BLaER1 (cell line): ENCODE measurements around the gene GOLIM4.

Experiments used
- H3K27ac ChIP-seq: shearing (Covaris generic); formaldehyde crosslinking; 2 replicates; pipeline ENCODE4 v1.8.1; 2022
- H3K27me3 ChIP-seq: shearing (Covaris generic); formaldehyde crosslinking; 2 replicates; pipeline ENCODE4 v1.8.1; 2022
- H3K36me3 ChIP-seq: shearing (Covaris generic); formaldehyde crosslinking; 2 replicates; pipeline ENCODE4 v1.8.1; 2022
- H3K4me1 ChIP-seq: shearing (Covaris generic); formaldehyde crosslinking; 2 replicates; pipeline ENCODE4 v1.8.1; 2022
- H3K4me2 ChIP-seq: shearing (Covaris generic); formaldehyde crosslinking; 2 replicates; pipeline ENCODE4 v1.8.1; 2022
- H3K4me3 ChIP-seq: shearing (Covaris generic); formaldehyde crosslinking; 2 replicates; pipeline ENCODE4 v1.8.1; 2022
- H3K9ac ChIP-seq: shearing (Covaris generic); formaldehyde crosslinking; 2 replicates; pipeline ENCODE4 v1.8.1; 2022
- H3K9me3 ChIP-seq: shearing (Covaris generic); formaldehyde crosslinking; 2 replicates; pipeline ENCODE4 v1.8.1; 2022
- H4K20me1 ChIP-seq: shearing (Covaris generic); formaldehyde crosslinking; 2 replicates; pipeline ENCODE4 v1.8.1; 2022
- Cebpa-rat ChIP-seq: shearing (Covaris generic); IDR thresholded peaks from 2 replicates; pipeline ENCODE4 v1.8.1; 2022

Gene GOLIM4

DNA sequence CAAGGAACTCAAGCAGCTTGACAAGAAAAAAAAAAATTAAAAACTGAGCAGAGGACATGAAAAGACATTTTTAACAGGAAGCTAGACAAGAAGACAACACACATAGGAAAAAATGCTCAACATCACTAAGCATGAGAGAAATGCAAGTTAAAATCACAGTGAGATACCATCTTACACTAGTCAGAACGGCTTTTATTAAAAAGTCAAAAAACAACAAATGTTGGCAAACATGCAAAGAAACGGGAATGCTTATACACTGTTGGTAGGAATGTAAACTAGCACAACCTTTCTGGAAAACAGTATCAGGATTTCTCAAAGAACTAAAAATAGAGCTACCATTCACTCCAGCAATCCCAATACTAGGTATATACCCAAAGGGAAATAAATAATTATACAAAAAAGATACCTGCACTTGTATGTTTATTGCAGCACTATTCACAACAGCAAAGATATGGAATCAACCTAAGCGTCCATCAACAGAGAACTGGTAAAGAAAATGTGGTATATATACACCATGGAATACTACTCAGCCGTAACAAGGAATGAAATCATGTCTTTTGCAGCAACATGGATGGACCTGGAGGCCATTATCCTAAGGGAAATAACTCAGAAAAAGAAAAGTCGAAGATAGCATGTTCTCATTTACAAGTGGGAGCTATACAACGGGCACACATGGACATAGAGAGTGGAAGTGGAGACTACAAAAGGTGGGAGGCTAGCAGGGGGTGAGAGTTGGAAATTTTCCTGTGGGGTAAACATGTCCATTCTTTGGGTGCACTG is 5.2 kb downstream of the GOLIM4 start:
- no peak for TF ChIP-seq Cebpa-rat
- H3K36me3 ChIP-seq, result no peaks in the 10 kb centered on the region
- H3K4me3 ChIP-seq, result no peak overlapping the region
- peaks cover 44% of the 10 kb centered on the region for H3K4me1 ChIP-seq
- no peak overlapping the region for H3K4me2 ChIP-seq
- no peak overlapping the region for H3K9ac ChIP-seq
- H3K27ac ChIP-seq, result no peak overlapping the region
- H4K20me1 ChIP-seq, result peaks cover 84% of the 10 kb centered on the region
- H3K9me3 ChIP-seq, result peaks cover 3% of the 10 kb centered on the region; the same call in 1 of the 2 replicates
- no peaks in the 10 kb centered on the region for H3K27me3 ChIP-seq

DNA sequence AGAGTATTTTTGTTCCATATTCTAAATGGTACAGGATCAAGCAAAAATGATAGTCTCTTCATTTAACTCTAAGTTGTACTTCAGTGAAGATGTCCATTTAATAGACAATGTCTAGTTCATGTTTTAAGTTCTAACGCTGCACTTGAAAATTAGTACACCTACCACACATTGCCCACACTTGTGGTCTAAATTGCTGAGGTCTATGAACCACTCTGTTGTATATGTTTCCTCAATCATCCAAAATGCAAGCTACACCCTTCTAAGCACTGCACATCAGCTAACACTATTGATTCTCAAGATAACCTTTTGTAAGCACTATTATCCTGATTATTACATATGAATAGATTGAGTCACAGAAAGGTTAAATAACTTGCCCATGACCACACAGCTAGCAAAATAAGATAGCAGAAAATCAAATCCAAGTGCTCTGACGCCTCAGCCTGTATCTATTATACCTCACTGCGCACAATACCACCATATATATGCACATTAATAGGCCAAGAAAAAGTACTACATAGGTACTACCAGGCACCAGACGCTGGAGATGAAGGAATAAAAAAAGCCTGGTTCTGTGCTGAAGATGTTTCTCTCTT is 6.4 kb downstream of the GOLIM4 start:
- no peak overlapping the region for H3K9ac ChIP-seq
- H3K27ac ChIP-seq, result no peak overlapping the region
- H3K9me3 ChIP-seq, result peaks cover 6% of the 10 kb centered on the region; the same call in 1 of the 2 replicates
- no peak overlapping the region for H3K4me3 ChIP-seq
- H3K36me3 ChIP-seq, result no peaks in the 10 kb centered on the region
- H4K20me1 ChIP-seq, result peaks cover 93% of the 10 kb centered on the region
- no peaks in the 10 kb centered on the region for H3K27me3 ChIP-seq
- no peak overlapping the region for H3K4me2 ChIP-seq
- no peak for TF ChIP-seq Cebpa-rat
- peaks cover 44% of the 10 kb centered on the region for H3K4me1 ChIP-seq

DNA sequence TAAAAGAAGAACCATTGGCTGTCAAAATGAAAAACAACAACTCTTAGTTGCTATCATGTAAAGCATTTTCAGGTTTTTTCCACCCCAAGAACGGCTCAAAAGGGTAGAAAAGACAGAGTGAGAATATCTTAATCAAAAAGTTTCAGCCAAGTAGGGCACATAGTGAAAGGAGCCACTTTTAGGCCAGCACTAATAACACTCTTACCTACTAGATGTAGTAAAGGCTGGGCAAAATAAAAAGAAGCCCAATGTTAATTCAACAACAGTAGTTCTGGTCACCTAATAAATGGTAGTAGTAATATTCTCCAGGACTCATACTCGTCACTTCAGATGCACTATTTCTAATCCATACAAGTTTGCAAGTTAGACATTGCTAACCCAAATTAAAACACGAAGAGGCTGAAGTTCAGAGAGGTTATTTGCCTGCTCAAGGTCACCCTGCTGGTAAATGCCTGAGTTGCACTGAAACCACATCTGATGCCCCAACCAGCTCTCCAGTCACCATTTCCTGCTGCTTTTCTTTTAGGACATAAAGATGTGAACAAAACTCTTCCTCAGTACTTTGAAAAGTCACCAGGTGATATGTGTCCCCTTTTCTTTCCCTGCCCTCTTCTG is 7.5 kb downstream of the GOLIM4 start:
- Histone ChIP-seq H3K4me1 (peaks cover 37% of the 10 kb centered on the region), H3K4me2 (peak overlapping the region; percentile 15; the same call in 1 of the 2 replicates)

GRCh38 chr3:168087539-168087938 is 8.2 kb downstream of the GOLIM4 start:
- H3K4me1 ChIP-seq, result peaks cover 31% of the 10 kb centered on the region
- H3K9me3 ChIP-seq, result peaks cover 6% of the 10 kb centered on the region; the same call in 1 of the 2 replicates
- no peaks in the 10 kb centered on the region for H3K27me3 ChIP-seq
- no peak overlapping the region for H3K9ac ChIP-seq
- no peak overlapping the region for H3K4me3 ChIP-seq
- H3K27ac ChIP-seq, result no peak overlapping the region
- no peak overlapping the region for H3K4me2 ChIP-seq
- H3K36me3 ChIP-seq, result no peaks in the 10 kb centered on the region
- peaks cover 90% of the 10 kb centered on the region for H4K20me1 ChIP-seq
- TF ChIP-seq Cebpa-rat, result no peak

More for the DNA sequence above, 7.5 kb downstream of the GOLIM4 start:
- TF ChIP-seq Cebpa-rat, result no peak
- Histone ChIP-seq H3K36me3 (no peaks in the 10 kb centered on the region), H3K4me3 (no peak overlapping the region), H3K27ac (no peak overlapping the region), H3K9ac (no peak overlapping the region), H3K9me3 (peaks cover 6% of the 10 kb centered on the region; the same call in 1 of the 2 replicates), H3K27me3 (no peaks in the 10 kb centered on the region), H4K20me1 (peaks cover 93% of the 10 kb centered on the region)

DNA sequence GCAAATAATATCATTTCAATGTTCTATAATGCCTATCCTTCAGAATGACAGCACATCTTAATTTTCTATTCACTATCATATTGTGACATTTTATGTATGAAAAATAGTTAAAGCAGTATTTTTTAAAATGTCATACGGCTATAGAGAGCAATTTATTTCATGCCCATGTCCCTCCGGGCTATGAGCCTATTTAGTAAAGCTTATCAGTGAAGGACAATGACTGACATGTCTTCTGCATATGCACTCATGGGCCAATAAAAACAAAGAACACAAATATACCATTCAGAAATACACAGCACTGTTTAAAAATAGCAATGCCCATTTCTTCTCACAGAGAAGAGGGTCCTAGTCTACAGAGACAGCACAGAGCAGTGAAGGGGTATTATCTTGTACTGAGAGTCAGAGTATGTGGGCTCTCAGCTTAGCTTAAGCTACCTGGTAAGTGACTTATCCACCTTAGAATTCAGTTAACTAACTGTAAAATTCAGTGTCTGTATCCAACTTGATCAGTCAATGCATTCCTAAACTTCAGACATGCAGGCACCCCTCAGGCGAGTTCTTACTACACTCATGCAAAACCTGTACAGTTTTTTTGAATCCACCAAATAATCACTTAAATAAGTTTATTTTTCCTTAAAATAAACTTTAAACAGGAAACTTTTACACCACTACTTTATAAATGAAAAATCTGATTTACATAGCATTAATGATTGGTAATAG is 9.0 kb downstream of the GOLIM4 start:
- H3K27me3 ChIP-seq, result no peaks in the 10 kb centered on the region
- H4K20me1 ChIP-seq, result peaks cover 90% of the 10 kb centered on the region
- no peak overlapping the region for H3K9ac ChIP-seq
- no peak overlapping the region for H3K4me3 ChIP-seq
- H3K4me1 ChIP-seq, result peaks cover 22% of the 10 kb centered on the region
- no peak for TF ChIP-seq Cebpa-rat
- peaks cover 6% of the 10 kb centered on the region; the same call in 1 of the 2 replicates for H3K9me3 ChIP-seq
- H3K27ac ChIP-seq, result no peak overlapping the region
- H3K4me2 ChIP-seq, result no peak overlapping the region
- no peaks in the 10 kb centered on the region for H3K36me3 ChIP-seq

- Histone ChIP-seq H3K4me2 (no peak overlapping the region), H3K9ac (no peak overlapping the region), H4K20me1 (peaks cover 90% of the 10 kb centered on the region), H3K4me3 (no peak overlapping the region), H3K27ac (no peak overlapping the region), H3K36me3 (no peaks in the 10 kb centered on the region), H3K27me3 (no peaks in the 10 kb centered on the region), H3K4me1 (peaks cover 17% of the 10 kb centered on the region), H3K9me3 (peaks cover 6% of the 10 kb centered on the region; the same call in 1 of the 2 replicates)
- TF ChIP-seq Cebpa-rat, result no peak
Measured at GRCh38 chr3:168085491-168086119, 10.1 kb downstream of the GOLIM4 start.

DNA sequence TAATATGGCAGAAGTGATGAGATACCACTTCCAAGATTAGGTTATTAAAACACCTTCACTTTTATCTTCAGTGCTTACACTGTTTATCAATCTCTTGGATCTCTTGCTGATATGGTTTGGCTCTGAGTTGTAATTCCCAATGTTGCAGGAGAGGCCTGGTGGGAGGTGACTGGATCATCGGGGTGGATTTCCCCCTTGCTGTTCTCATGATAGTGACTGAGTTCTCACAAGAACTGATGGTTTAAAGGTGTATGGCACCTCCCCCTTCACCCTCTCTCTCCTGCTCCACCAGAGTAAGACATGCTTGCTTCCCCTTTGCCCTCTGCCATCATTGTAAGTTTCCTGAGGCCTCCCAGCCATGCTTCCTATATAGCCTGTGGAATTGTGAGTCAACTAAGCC is 11.8 kb downstream of the GOLIM4 start:
- H3K9ac ChIP-seq, result no peak overlapping the region
- no peak overlapping the region for H3K27ac ChIP-seq
- no peaks in the 10 kb centered on the region for H3K36me3 ChIP-seq
- TF ChIP-seq Cebpa-rat, result no peak
- H4K20me1 ChIP-seq, result peaks cover 79% of the 10 kb centered on the region
- H3K4me1 ChIP-seq, result peaks cover 7% of the 10 kb centered on the region
- no peaks in the 10 kb centered on the region for H3K27me3 ChIP-seq
- no peak overlapping the region for H3K4me2 ChIP-seq
- H3K4me3 ChIP-seq, result no peak overlapping the region
- H3K9me3 ChIP-seq, result peaks cover 6% of the 10 kb centered on the region; the same call in 1 of the 2 replicates

GRCh38 chr3:168081856-168082255 is 13.9 kb downstream of the GOLIM4 start:
- Histone ChIP-seq H3K36me3 (peaks cover 6% of the 10 kb centered on the region), H3K4me3 (no peak overlapping the region), H3K9me3 (peaks cover 10% of the 10 kb centered on the region; the same call in 1 of the 2 replicates), H4K20me1 (peaks cover 59% of the 10 kb centered on the region; the same call in 1 of the 2 replicates), H3K27ac (no peak overlapping the region), H3K4me1 (no peaks in the 10 kb centered on the region), H3K9ac (no peak overlapping the region), H3K4me2 (no peak overlapping the region), H3K27me3 (no peaks in the 10 kb centered on the region)
- TF ChIP-seq Cebpa-rat, result no peak

DNA sequence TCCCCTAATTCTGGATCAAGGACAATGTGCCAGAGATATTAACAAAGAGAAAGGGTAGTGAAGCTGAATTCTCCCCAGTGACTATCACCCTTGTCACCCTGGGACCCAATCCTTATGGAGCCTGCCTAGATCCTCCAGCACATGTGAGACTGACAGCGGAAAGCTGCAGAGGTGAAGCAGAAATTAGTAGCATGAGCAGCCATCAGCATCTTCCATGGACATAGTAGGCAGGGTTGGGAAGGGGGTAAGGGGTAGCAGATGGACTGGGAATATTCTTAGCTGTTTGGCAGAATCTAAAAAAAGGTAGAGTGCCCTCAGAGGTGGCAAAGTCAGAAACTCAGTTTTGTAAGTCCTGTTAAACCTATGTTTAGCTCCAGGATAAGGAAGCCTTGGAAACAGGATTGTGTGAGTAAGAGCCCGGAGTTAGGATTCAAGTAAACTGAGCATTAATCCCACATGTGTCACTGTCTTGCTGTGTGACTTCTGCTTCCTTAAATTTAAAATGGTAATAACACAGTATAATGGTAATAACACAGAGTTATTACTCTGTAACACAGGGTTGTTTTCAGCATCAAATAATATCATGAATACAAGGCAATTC is 14.5 kb downstream of the GOLIM4 start:
- H3K9ac ChIP-seq, result no peak overlapping the region
- no peaks in the 10 kb centered on the region for H3K4me1 ChIP-seq
- H3K27ac ChIP-seq, result no peak overlapping the region
- peaks cover 10% of the 10 kb centered on the region; the same call in 1 of the 2 replicates for H3K9me3 ChIP-seq
- no peak for TF ChIP-seq Cebpa-rat
- H4K20me1 ChIP-seq, result peaks cover 55% of the 10 kb centered on the region; the same call in 1 of the 2 replicates
- H3K4me2 ChIP-seq, result no peak overlapping the region
- H3K27me3 ChIP-seq, result no peaks in the 10 kb centered on the region
- H3K4me3 ChIP-seq, result no peak overlapping the region
- peaks cover 6% of the 10 kb centered on the region for H3K36me3 ChIP-seq
